ENCODE measurements around the gene CGN. TPM values are rescaled to one million over a fixed set of nuclear protein-coding genes. Genes with fewer than 3 reads are reported as not detected.

Gene CGN
- total RNA-seq, 1 donor from 2014 or later, result 0.52 TPM

DNA sequence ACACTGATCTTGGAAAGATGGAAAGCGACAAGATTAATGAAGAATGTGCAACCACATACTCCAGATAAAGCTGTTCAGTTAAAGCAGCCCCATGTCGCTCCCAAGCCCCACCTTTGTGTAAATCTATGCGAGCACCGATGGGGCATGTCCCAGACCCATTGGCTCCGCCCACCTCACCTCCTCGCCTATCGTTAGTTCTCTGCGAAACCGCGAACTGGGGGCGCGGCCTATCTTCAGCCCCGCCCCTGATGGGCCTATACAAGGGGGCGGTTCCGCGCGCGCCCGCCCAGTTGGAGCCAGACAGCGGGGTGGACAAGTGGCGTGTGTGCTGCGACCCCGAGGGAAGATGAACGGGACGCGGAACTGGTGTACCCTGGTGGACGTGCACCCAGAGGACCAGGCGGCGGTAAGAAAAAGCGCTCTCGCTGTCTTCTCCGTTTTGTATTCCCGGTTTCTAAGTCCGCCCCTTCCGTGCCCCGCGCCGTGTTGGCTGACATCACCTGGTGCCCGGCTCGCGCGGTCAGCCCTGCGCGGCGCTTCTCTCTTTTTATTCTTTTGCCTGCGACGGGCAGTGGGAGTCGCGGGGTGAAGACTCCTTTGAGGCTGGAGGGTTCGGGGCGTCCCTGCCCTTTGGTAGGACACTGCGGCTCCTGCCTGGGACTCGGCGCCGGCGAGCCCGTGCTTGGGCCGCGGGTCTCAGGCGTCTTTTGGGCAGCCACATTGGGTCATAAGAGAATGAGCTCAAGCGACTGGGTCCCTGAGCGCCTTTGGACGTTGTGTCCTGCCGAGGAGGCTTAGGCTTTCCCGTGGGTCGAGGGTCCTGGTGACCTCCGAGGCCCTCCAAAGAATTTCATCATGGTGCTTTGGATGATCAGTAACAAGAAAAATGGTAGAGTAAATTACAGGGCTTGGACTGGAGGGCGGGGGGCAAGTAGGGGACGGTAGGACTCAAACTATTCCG, 29.1 kb downstream of the CGN start, which contains the start of gene TUFT1:
TUFT1 (plus strand) TSS at position 289 of the 961 bp plus-strand sequence; CDS start at position 347, 58 bp downstream.
- peak; percentile 91 for DNase-seq
- Histone ChIP-seq H3K4me1 (peaks cover 27% of the 10 kb centered on the region), H3K27ac (replicated peaks) (peak within 1 kb of the TSS; percentile 68), H3K9me3 (replicated peaks) (no peaks in the 10 kb centered on the region), H3K27me3 (ENCODE audit: low read depth) (no peaks in the 10 kb centered on the region), H3K36me3 (no peaks in the 10 kb centered on the region), H3K4me3 (peak within 1 kb of the TSS; percentile 91)
- intact Hi-C loops (cut with micrococcal nuclease), result no loop called here
- no peak for TF ChIP-seq CTCF (IDR thresholded peaks at IDR 0.05; ENCODE audit: borderline replicate concordance)

DNA sequence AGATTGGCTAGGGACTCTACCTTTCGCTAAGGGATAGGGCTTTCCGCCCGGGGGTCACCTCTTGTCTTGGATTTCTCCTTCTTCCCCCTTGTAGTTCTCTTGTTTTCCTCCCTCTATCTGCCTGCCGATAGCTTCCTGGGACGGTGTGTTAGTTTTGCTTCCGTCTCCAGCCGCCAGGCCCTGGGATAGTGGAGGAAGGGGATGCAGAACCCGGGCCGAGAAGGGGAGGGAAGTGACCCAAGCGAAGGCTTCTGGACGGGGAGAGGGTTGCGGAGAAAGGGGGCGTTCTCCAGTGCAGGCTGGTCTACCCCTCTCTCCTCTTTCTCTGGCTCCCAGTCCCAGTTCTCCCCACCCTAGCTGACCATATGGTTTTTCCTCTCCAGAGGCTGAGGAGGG, 29.8 kb downstream of the CGN start:
- peak overlapping the region; percentile 68 for H3K27ac ChIP-seq (replicated peaks)

DNA sequence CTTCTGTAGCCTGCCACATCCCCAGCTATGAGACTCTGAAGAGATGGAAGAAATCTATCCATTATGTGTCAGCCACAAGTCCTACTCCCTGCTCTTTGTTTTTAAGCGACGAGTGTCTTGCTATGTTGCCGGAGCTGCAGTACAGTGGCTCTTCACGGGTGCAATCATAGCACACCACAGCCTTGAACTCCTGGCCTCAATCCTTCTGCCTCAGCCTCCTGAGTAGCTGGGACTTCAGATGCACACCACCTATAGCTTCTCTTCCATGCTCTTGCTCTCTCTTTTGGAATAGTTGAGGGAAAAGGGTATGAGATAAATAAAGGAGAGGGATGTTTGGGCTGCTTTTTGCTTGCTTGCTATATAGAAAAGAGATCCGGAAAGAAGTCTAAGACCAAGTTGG, 30.6 kb downstream of the CGN start:
- no peak for TF ChIP-seq CTCF (IDR thresholded peaks at IDR 0.05; ENCODE audit: borderline replicate concordance)
- no peak overlapping the region for H3K4me3 ChIP-seq
- intact Hi-C loops (cut with micrococcal nuclease), result no loop called here
- DNase-seq, result no peak
- H3K27me3 ChIP-seq (ENCODE audit: low read depth), result no peaks in the 10 kb centered on the region
- H3K9me3 ChIP-seq (replicated peaks), result no peaks in the 10 kb centered on the region
- H3K4me1 ChIP-seq, result peaks cover 28% of the 10 kb centered on the region
- H3K36me3 ChIP-seq, result no peaks in the 10 kb centered on the region
- H3K27ac ChIP-seq (replicated peaks), result no peak overlapping the region

More for the DNA sequence above, 29.8 kb downstream of the CGN start:
- no peak for TF ChIP-seq CTCF (IDR thresholded peaks at IDR 0.05; ENCODE audit: borderline replicate concordance)
- intact Hi-C loops (cut with micrococcal nuclease), result no loop called here
- DNase-seq, result no peak
- H3K9me3 ChIP-seq (replicated peaks), result no peaks in the 10 kb centered on the region
- H3K4me3 ChIP-seq, result peak overlapping the region; percentile 91
- peaks cover 27% of the 10 kb centered on the region for H3K4me1 ChIP-seq
- no peaks in the 10 kb centered on the region for H3K27me3 ChIP-seq (ENCODE audit: low read depth)
- no peaks in the 10 kb centered on the region for H3K36me3 ChIP-seq

DNA sequence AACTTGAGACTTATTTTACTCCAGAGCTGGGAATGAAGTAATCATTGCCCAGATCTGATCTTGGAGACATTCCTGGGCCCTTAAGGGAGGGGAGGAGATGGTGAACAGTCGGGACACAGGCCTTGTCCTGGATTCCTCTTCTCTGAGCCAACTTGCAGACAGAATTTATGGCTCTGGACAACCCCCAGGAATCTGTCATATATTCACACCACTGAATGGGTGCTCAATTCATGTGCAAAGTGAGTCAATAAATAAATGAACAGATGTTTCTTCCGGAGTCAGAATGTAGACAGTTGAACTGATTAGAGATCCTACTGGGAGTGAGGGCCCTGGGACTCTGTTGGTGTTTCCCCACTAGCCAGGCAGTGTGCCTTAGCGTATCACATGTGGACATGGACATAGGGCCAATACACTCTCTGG, 31.5 kb downstream of the CGN start:
- Histone ChIP-seq H3K27ac (replicated peaks) (no peak overlapping the region), H3K9me3 (replicated peaks) (no peaks in the 10 kb centered on the region), H3K36me3 (no peaks in the 10 kb centered on the region), H3K27me3 (ENCODE audit: low read depth) (no peaks in the 10 kb centered on the region), H3K4me1 (peaks cover 38% of the 10 kb centered on the region), H3K4me3 (no peak overlapping the region)
- intact Hi-C loops (cut with micrococcal nuclease), result no loop called here
- no peak for DNase-seq
- no peak for TF ChIP-seq CTCF (IDR thresholded peaks at IDR 0.05; ENCODE audit: borderline replicate concordance)

DNA sequence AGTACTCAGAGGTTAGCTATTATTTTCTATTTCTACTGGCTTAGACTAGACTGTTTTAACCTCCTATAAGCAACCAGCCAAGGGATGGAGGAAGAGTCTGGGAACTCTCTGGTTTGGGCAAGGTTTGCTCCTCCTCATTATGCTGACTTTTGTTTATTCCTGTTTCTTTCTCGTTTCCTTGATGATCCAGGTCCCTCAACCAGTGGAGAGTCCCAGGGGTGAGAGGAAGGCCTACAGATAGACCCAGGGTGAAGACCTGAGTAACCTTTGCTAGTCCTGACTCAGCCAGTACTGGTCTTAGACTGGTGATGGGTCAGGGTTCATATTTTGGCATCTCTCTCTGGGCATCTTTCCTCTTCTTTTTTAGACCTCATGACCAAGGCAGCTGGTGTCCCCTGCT, 34.4 kb downstream of the CGN start:
- Histone ChIP-seq H3K36me3 (no peaks in the 10 kb centered on the region), H3K4me3 (no peak overlapping the region), H3K27me3 (ENCODE audit: low read depth) (no peaks in the 10 kb centered on the region), H3K9me3 (replicated peaks) (no peaks in the 10 kb centered on the region), H3K4me1 (peaks cover 27% of the 10 kb centered on the region), H3K27ac (replicated peaks) (no peak overlapping the region)
- intact Hi-C loops (cut with micrococcal nuclease), result no loop called here
- no peak for TF ChIP-seq CTCF (IDR thresholded peaks at IDR 0.05; ENCODE audit: borderline replicate concordance)
- no peak for DNase-seq
